NCI-H2029 treated with DMSO at 0.1 percent for 48 hours (cell line): ENCODE data around the gene PHC2.

Experiments
- DNase-seq: peaks from one replicate; lab custom pipeline; 2025; lab: John Stamatoyannopoulos, UW

The PHC2 gene

GRCh38 chr1:33371334-33371733 is 59.6 kb downstream of the PHC2 start:
- DNase-seq: no peak

- DNase-seq: no peak
Measured at GRCh38 chr1:33370827-33371226, 60.1 kb downstream of the PHC2 start.

GRCh38 chr1:33370301-33370700 is 60.6 kb downstream of the PHC2 start:
- no peak for DNase-seq

GRCh38 chr1:33369764-33370163 is 61.1 kb downstream of the PHC2 start:
- no peak for DNase-seq

- DNase-seq: no peak
Measured at GRCh38 chr1:33369081-33369480, 61.8 kb downstream of the PHC2 start.

- DNase-seq: no peak
Measured at GRCh38 chr1:33368431-33368830, 62.5 kb downstream of the PHC2 start.

GRCh38 chr1:33367485-33368405 is 63.1 kb downstream of the PHC2 start:
- DNase-seq: no peak

- DNase-seq: no peak
Measured at GRCh38 chr1:33366762-33367484, 64.0 kb downstream of the PHC2 start.

- DNase-seq: no peak
Measured at GRCh38 chr1:33365560-33365997, 65.3 kb downstream of the PHC2 start.

GRCh38 chr1:33364565-33364918 is 66.4 kb downstream of the PHC2 start:
- no peak for DNase-seq

GRCh38 chr1:33363470-33363861 is 67.4 kb downstream of the PHC2 start:
- DNase-seq: no peak

GRCh38 chr1:33363021-33363420 is 67.9 kb downstream of the PHC2 start:
- no peak for DNase-seq

GRCh38 chr1:33361532-33362235 is 69.2 kb downstream of the PHC2 start:
- DNase-seq: no peak

- DNase-seq: no peak
Measured at GRCh38 chr1:33360367-33360766, 70.5 kb downstream of the PHC2 start.

- DNase-seq: no peak
Measured at GRCh38 chr1:33359931-33360330, 71.0 kb downstream of the PHC2 start.

GRCh38 chr1:33358795-33359503 is 71.9 kb downstream of the PHC2 start:
- DNase-seq: no peak

- DNase-seq: no peak
Measured at GRCh38 chr1:33358114-33358794, 72.6 kb downstream of the PHC2 start.

- no peak for DNase-seq
Measured at GRCh38 chr1:33357099-33357498, 73.8 kb downstream of the PHC2 start.

GRCh38 chr1:33354707-33355316 is 76.1 kb downstream of the PHC2 start:
- no peak for DNase-seq

GRCh38 chr1:33353531-33353930 is 77.4 kb downstream of the PHC2 start:
- no peak for DNase-seq

- no peak for DNase-seq
Measured at GRCh38 chr1:33351281-33351660, 79.6 kb downstream of the PHC2 start.
